Uterus (tissue), 2 donors: Measurements from ENCODE around the gene AKT3.

ENCODE experiments used
- CTCF ChIP-seq, 4 experiments: fragments of 200-600 bp in 2 of 4; fragments of 450-650 bp in 2 of 4; sonication (generic) in 2 of 4; IDR thresholded peaks; one replicate each; pipeline ENCODE4 v1.5.1; 2016 to 2019; ENCODE audit warnings: antibody characterized with exemption in 4 of 4, mild to moderate bottlenecking in 2 of 4, moderate library complexity in 1 of 4
- POLR2A ChIP-seq, 2 donors: fragments of 450-650 bp; IDR thresholded peaks; one replicate each; pipeline ENCODE4 v1.6.1; 2016; ENCODE audit warnings: antibody characterized with exemption in 2 of 2, mild to moderate bottlenecking in 1 of 2, moderate library complexity in 1 of 2

DNA sequence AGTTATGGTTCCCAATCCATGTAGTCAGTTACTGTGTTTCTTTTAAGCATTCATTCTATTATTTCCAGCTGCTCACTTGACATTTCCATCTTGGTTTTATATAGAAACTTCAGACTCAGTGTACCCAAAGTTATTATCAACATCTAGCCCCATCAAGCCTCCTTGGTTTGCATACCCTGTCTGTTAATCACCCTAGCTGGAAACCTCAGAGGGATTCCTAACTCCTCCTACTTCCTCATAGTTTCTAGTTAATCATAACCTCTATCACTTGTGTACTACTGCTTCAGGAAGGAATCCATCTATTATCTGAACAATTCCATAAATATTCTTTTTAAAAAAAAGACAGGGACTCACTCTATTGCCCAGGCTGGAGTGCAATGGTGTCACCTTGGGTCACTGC lies 300.9 kb downstream of the AKT3 start:
- TF ChIP-seq CTCF (IDR thresholded peaks at IDR 0.05), result no peak
- no peak for TF ChIP-seq POLR2A (IDR thresholded peaks at IDR 0.05)
